Uterus (tissue), 2 donors: ENCODE results near the gene ACTN1.

ENCODE experiments used
- CTCF ChIP-seq, 4 experiments: fragments of 200-600 bp in 2 of 4; fragments of 450-650 bp in 2 of 4; sonication (generic) in 2 of 4; IDR thresholded peaks; one replicate each; pipeline ENCODE4 v1.5.1; 2016 to 2019; ENCODE audit warnings: antibody characterized with exemption in 4 of 4, mild to moderate bottlenecking in 2 of 4, moderate library complexity in 1 of 4
- POLR2A ChIP-seq, 2 donors: fragments of 450-650 bp; IDR thresholded peaks; one replicate each; pipeline ENCODE4 v1.6.1; 2016; ENCODE audit warnings: antibody characterized with exemption in 2 of 2, mild to moderate bottlenecking in 1 of 2, moderate library complexity in 1 of 2

GRCh38 chr14:68842298-68842697, 136.8 kb downstream of the ACTN1 start:
- no peak for TF ChIP-seq CTCF (IDR thresholded peaks at IDR 0.05)
- no peak for TF ChIP-seq POLR2A (IDR thresholded peaks at IDR 0.05)
